HFFc6 (cell line): ENCODE data around the gene GCK. TPM values are rescaled to one million over a fixed set of nuclear protein-coding genes. Genes with fewer than 3 reads are reported as not detected.

Source experiments
- DNase-seq: peaks from one replicate; pipeline ENCODE4 v3.0.0-alpha.2; 2018
- H3K27ac Mint-ChIP-seq: 2 replicates; pipeline ENCODE4 v1.8.0; 2020; ENCODE audit warnings: mild to moderate bottlenecking, mixed read lengths
- H3K27me3 Mint-ChIP-seq: 2 replicates; pipeline ENCODE4 v1.8.0; 2021; ENCODE audit warnings: mild to moderate bottlenecking, moderate library complexity, mixed read lengths; ENCODE audit not compliant: insufficient read depth
- H3K36me3 Mint-ChIP-seq: 2 replicates; pipeline ENCODE4 v1.8.0; 2021; ENCODE audit warnings: low read depth, mixed read lengths
- H3K4me1 Mint-ChIP-seq: 2 replicates; pipeline ENCODE4 v1.8.0; 2020; ENCODE audit warnings: low read depth, mixed read lengths
- H3K4me3 Mint-ChIP-seq: 2 replicates; pipeline ENCODE4 v1.8.0; 2020; ENCODE audit warnings: mild to moderate bottlenecking, moderate library complexity, mixed read lengths
- H3K9me3 Mint-ChIP-seq: 2 replicates; pipeline ENCODE4 v1.8.0; 2020; ENCODE audit warnings: mild to moderate bottlenecking, mixed read lengths
- CTCF ChIP-seq: fragments of 200-600 bp; sonication (generic); IDR thresholded peaks from 2 replicates; pipeline ENCODE4 v1.5.0; 2021; ENCODE audit warnings: antibody characterized with exemption, mild to moderate bottlenecking
- total RNA-seq, 6 experiments: library from RNA; stranded (reverse); fragmentation: NEBNext Ultra II Directional; extraction: Animal tissue kit (Norgen Biotek cat#: 25700); gene quantifications; 2 replicates in 1 of 6; 3 replicates in 5 of 6; pipeline ENCODE4 v1.2.3, GENCODE V29; 2021

Gene GCK
- total RNA-seq, 6 experiments from 2014 or later: 0.11 to 0.26 (median 0.17) TPM; not detected in 2

DNA sequence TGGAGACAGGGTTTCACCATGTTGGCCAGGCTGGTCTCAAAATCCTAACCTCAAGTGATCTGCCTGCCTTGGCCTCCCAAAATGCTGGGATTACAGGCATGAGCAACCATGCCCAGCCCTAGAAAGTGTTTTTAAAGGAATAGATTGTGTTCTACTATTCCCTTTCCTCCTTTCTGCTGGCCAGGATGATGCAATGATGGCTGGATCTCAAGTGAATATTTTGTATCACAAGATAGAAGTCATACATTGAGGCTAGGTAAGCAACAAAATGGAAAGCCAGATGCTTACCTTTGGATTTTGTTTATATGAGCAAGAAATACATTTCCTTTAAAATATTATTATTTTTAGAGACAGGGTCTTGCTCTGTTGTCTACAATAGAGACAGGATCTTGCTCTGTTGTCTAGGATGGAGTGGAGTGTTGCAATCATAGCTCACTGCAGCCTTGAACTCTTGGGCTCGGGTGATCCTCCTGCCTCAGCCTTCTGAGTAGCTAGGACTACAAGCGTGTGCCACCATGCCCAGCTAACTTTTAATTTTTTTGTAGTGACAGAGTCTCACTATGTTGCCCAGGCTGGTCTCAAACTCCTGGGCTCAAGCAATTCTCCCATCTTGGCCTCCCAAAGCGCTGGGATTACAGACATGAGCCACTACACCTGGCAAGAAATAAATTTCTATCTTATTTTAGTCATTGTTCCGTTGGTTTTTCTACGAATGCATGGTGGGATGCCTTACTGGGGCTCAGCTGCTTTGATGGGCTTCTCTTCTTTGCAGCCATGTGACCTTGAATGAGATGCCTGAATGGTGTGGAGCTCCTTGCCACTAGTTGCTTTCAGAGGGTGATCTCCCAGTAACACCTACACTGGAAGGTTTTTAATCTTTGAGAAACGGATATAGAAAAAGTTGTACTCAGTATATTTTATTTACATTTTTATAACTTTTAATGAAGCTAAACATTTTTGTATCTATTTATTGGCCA, 90.9 kb downstream of the GCK start:
- TF ChIP-seq CTCF: no peak
- H3K27ac Mint-ChIP-seq: no peak overlapping the region
- peaks cover 40% of the 10 kb centered on the region for H3K4me1 Mint-ChIP-seq
- H3K36me3 Mint-ChIP-seq: no peaks in the 10 kb centered on the region
- H3K9me3 Mint-ChIP-seq: no peaks in the 10 kb centered on the region
- no peak overlapping the region for H3K4me3 Mint-ChIP-seq
- DNase-seq: no peak
- no peaks in the 10 kb centered on the region; the same call in 1 of the 2 replicates for H3K27me3 Mint-ChIP-seq

DNA sequence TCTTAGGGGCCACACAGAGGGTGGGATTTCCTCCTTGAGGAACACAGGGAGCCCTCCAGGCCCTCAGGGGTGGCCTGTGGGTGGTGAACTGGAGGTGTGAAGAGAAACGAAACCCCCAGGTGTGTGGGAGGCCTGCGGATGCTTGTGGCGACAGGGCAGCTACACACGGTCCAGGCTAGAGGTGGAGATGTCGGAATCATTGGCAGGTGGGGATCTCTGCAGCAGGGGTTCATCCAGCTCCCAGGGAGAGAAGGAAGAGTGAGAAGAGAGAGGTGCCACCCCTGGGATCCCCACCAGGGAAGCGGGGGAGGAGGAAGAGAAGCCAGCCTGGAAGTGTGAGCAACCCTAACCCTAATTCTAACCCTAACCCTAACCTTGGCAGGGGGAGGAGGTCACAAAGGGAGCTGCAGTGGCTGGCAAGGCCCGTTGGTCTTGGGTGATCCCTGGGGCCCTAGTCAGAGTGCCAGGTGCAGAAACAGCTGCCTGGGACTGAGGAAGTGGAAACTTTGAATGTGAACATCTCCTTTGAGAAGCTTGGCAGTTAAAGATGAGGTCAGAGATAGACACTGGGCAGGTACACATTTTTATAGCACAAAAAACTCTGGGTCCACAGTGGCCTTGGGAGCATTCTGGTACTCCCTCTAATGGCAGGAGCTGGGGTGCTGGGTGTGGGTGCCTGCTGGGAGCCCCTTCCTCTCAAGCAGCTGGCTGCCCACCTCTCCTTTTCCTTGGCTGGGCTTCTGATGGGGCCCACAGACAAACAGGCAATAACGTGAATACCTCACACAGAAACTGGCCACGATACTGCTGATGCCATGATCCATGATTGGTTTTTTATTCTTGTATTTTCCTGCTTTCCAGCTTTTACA, 91.9 kb downstream of the GCK start:
- DNase-seq: no peak
- H3K27me3 Mint-ChIP-seq: no peaks in the 10 kb centered on the region; the same call in 1 of the 2 replicates
- peaks cover 36% of the 10 kb centered on the region for H3K4me1 Mint-ChIP-seq
- no peak overlapping the region for H3K27ac Mint-ChIP-seq
- H3K9me3 Mint-ChIP-seq: no peaks in the 10 kb centered on the region
- H3K36me3 Mint-ChIP-seq: no peaks in the 10 kb centered on the region
- no peak overlapping the region for H3K4me3 Mint-ChIP-seq
- no peak for TF ChIP-seq CTCF

DNA sequence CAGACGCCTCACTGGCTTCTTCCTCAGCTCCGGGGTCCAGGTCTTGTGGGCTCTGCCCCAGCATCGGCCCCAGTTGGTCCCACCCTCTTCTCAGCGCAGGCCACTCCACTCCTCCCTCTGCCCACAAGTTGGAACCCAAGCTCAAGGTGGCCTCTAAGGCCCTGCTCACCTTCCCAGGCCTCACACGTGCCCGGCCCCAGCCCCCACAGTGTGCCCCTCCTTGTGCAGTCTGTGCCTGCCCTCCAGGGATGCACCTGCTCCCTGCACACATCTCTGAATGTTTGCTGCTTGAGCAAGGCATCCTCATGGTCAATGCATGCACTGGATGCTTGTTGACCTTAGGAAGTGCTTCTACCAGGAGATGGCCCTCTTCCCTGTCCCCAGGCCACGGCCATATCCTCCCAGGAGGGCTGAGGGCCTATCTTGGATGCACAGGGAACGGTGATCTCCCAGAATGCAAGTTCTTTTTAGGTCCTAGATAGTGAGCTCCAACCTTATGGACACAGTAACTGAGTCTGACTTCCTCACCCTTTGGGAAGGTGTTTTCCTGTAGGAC, 92.8 kb downstream of the GCK start:
- no peaks in the 10 kb centered on the region; the same call in 1 of the 2 replicates for H3K27me3 Mint-ChIP-seq
- H3K27ac Mint-ChIP-seq: no peak overlapping the region
- no peaks in the 10 kb centered on the region for H3K36me3 Mint-ChIP-seq
- H3K9me3 Mint-ChIP-seq: no peaks in the 10 kb centered on the region
- H3K4me1 Mint-ChIP-seq: peaks cover 30% of the 10 kb centered on the region
- no peak for DNase-seq
- TF ChIP-seq CTCF: no peak
- no peak overlapping the region for H3K4me3 Mint-ChIP-seq

DNA sequence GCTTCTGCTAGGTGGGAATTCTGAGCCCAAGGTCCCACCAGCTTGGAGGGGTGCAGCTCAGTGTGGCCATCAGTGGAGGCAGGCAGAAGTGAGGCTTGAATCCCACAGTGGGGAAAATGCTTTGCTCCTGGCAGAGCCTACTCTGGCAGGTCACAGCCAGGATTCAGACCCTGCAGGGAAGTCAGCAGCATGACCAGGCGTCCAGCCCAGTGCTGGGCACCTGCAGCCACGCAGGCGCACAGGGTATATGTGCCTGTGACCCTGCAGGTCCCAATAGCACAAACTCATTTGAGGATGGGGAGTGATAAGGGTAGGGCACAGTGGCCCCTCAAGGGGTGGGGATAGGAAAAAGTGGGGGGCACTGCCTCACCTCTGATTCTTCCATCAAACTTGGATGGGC, 93.5 kb downstream of the GCK start:
- Mint-ChIP-seq H3K36me3 (no peaks in the 10 kb centered on the region), H3K4me3 (no peak overlapping the region), H3K9me3 (no peaks in the 10 kb centered on the region), H3K27ac (no peak overlapping the region), H3K4me1 (peaks cover 30% of the 10 kb centered on the region), H3K27me3 (no peaks in the 10 kb centered on the region; the same call in 1 of the 2 replicates)
- no peak for TF ChIP-seq CTCF
- no peak for DNase-seq

GRCh38 chr7:44094883-44095592, 94.2 kb downstream of the GCK start:
- no peak overlapping the region for H3K4me3 Mint-ChIP-seq
- no peak overlapping the region for H3K27ac Mint-ChIP-seq
- H3K27me3 Mint-ChIP-seq: no peaks in the 10 kb centered on the region
- TF ChIP-seq CTCF: no peak
- DNase-seq: no peak
- H3K36me3 Mint-ChIP-seq: no peaks in the 10 kb centered on the region
- H3K4me1 Mint-ChIP-seq: peaks cover 30% of the 10 kb centered on the region
- H3K9me3 Mint-ChIP-seq: no peaks in the 10 kb centered on the region
